Measurements from ENCODE around the gene ZBTB20. TPM values are rescaled to one million over a fixed set of nuclear protein-coding genes. Genes with fewer than 3 reads are reported as not detected.

ZBTB20 gene
- total and polyA plus RNA-seq, 2 of the 4 experiments (the other 2 are of a cell fraction): 0.75 to 14.7 TPM

DNA sequence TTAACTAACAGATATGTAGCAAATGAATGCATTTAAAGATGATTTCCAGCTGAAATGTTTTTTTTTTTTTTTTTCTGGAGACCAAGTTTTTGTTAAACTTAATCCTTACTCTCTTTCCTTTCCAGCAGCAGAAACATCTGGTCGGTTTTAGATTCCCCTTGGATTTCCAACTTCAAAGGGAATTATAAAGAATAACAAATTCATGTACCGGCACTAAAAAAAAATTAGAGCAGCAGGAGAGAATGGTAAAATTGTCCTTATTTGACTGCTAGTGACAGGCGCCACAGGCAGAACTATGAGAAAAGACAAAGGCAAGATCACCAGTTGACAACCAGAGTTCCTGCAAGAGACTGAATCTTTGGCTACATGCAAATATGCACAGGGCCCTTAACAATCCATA is 459.9 kb downstream of the ZBTB20 start:
- no TSS peak for BruUV-seq (replicated peaks)
- H4K20me1 ChIP-seq (ENCODE audit: insufficient read depth, low read length): no peaks in the 10 kb centered on the region
- dilution Hi-C loops (cut with HindIII; ENCODE audit: low sequenced_read_pairs, unreplicated experiment) (no loop called here), intact Hi-C loops (cut with micrococcal nuclease) (no loop called here), in situ Hi-C loops (cut with MboI; ENCODE audit: low sequenced_read_pairs) (no loop called here)
- H3K23ac ChIP-seq (ENCODE audit: low read depth, low read length): no peak overlapping the region
- no peak for TF ChIP-seq MAZ (IDR thresholded peaks at IDR 0.05; ENCODE audit: borderline replicate concordance, low read depth, low read length)
- TF ChIP-seq USF2 (IDR thresholded peaks at IDR 0.05; ENCODE audit: low read depth, low read length): no peak
- no peak for TF ChIP-seq SMC3 (IDR thresholded peaks at IDR 0.05; ENCODE audit: low read depth, low read length)
- TF ChIP-seq POLR2A (IDR thresholded peaks at IDR 0.05; ENCODE audit: low read depth, low read length): no peak
- no peak for TF ChIP-seq CHD1 (IDR thresholded peaks at IDR 0.05; ENCODE audit: low read depth, low read length)
- no peak for TF ChIP-seq MAFK (IDR thresholded peaks at IDR 0.05; ENCODE audit: low read depth, low read length)
- no peak for TF ChIP-seq BHLHE40 (IDR thresholded peaks at IDR 0.05; ENCODE audit: low read depth, low read length)
- TF ChIP-seq FOS (IDR thresholded peaks at IDR 0.05; ENCODE audit: low read depth, low read length): no peak
- no peak for TF ChIP-seq RAD21 (IDR thresholded peaks at IDR 0.05; ENCODE audit: low read length)
- TF ChIP-seq CTCF (conservative IDR thresholded peaks at IDR 0.05; ENCODE audit: low read depth, low read length): no peak
- TF ChIP-seq RCOR1 (IDR thresholded peaks at IDR 0.05; ENCODE audit: insufficient replicate concordance, low read length): no peak
- TF ChIP-seq, protein P1, sequence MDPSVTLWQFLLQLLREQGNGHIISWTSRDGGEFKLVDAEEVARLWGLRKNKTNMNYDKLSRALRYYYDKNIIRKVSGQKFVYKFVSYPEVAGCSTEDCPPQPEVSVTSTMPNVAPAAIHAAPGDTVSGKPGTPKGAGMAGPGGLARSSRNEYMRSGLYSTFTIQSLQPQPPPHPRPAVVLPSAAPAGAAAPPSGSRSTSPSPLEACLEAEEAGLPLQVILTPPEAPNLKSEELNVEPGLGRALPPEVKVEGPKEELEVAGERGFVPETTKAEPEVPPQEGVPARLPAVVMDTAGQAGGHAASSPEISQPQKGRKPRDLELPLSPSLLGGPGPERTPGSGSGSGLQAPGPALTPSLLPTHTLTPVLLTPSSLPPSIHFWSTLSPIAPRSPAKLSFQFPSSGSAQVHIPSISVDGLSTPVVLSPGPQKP (IDR thresholded peaks at IDR 0.05; ENCODE audit: borderline replicate concordance, low read depth, low read length): no peak
- H2BK120ac ChIP-seq (ENCODE audit: low read depth, low read length): no peak overlapping the region
- H3K56ac ChIP-seq (ENCODE audit: extremely low read depth, insufficient read depth, low read length): no peak overlapping the region
- H3K36me3 ChIP-seq (ENCODE audit: control insufficient read depth, insufficient read depth, low read length): no peaks in the 10 kb centered on the region
- no peaks in the 10 kb centered on the region for H3K79me1 ChIP-seq (ENCODE audit: low read depth in 1 of 2, low read length in 2 of 2)
- H3K4me2 ChIP-seq (ENCODE audit: low read depth, low read length): no peak overlapping the region
- H2BK5ac ChIP-seq (ENCODE audit: low read depth, low read length, poor library complexity, severe bottlenecking): no peak overlapping the region
- H3K4ac ChIP-seq (ENCODE audit: low read depth, low read length): no peak overlapping the region
- H2BK15ac ChIP-seq (ENCODE audit: low read depth, low read length): no peak overlapping the region
- no peaks in the 10 kb centered on the region for H3K9me3 ChIP-seq (ENCODE audit: control insufficient read depth, insufficient read depth, low read length)
- 100% methylated on average over 1 of the region's 3 CpGs; no CpG with 5 or more reads in 1 of the 2 experiments for WGBS, 2 experiments (ENCODE audit: extremely low coverage in 2 of 2, insufficient read length in 1 of 2)
- no peak overlapping the region for H4K91ac ChIP-seq (ENCODE audit: insufficient read depth, low read depth, low read length)
- H2AK9ac ChIP-seq (replicated peaks; ENCODE audit: low read depth, low read length, poor library complexity): no peak overlapping the region
- no peak overlapping the region for H2AK5ac ChIP-seq (ENCODE audit: low read depth, low read length)
- H2AFZ ChIP-seq (replicated peaks; ENCODE audit: low read length, poor library complexity): no peak overlapping the region
- no peak overlapping the region for H4K5ac ChIP-seq (ENCODE audit: low read depth, low read length)
- H3K4me3 ChIP-seq (ENCODE audit: insufficient read depth, low read depth, low read length): no peak overlapping the region
- H3K9me1 ChIP-seq (ENCODE audit: insufficient read depth, low read length): peaks cover 3% of the 10 kb centered on the region; the same call in 1 of the 2 replicates
- ChIA-PET POLR2A (ENCODE audit: unreplicated experiment) (no interaction called here), CTCF (no interaction called here)
- no peak overlapping the region for H3K9ac ChIP-seq (ENCODE audit: low read depth, low read length)
- no peaks in the 10 kb centered on the region for H3K27me3 ChIP-seq (ENCODE audit: control insufficient read depth, insufficient read depth, low read length)
- H3K14ac ChIP-seq (replicated peaks; ENCODE audit: low read depth, low read length): no peak overlapping the region
- no peak overlapping the region for H3K18ac ChIP-seq (ENCODE audit: low read depth, low read length)
- no peak overlapping the region for H2BK20ac ChIP-seq (ENCODE audit: low read depth, low read length)
- H3K4me1 ChIP-seq (ENCODE audit: control insufficient read depth, insufficient read depth, low read length): no peaks in the 10 kb centered on the region
- ATAC-seq (ENCODE audit: low read depth): no peak
- no peak overlapping the region for H3K27ac ChIP-seq (ENCODE audit: insufficient read depth, low read length)
- no peak for DNase-seq
- H4K8ac ChIP-seq (ENCODE audit: low read depth in 2 of 2, low read length in 2 of 2): no peak overlapping the region

All from IMR-90 (cell line).